22Rv1 (cell line): ENCODE data around the gene OR6C68.

Experiments used
- H3K27ac ChIP-seq: fragments of 450-650 bp; 2 replicates; pipeline ENCODE4 v1.5.1; 2017
- CTCF ChIP-seq: fragments of 450-650 bp; IDR thresholded peaks from 2 replicates; pipeline ENCODE4 v1.5.1; 2017; ENCODE audit warnings: mild to moderate bottlenecking
- ZFX ChIP-seq: fragments of 450-650 bp; IDR thresholded peaks from 2 replicates; pipeline ENCODE4 v1.6.1; 2017; ENCODE audit warnings: antibody characterized with exemption, borderline replicate concordance

The OR6C68 gene

GRCh38 chr12:55515696-55516095, 23.5 kb downstream of the OR6C68 start:
- no peak overlapping the region for H3K27ac ChIP-seq
- TF ChIP-seq ZFX (no peak), CTCF (no peak)

GRCh38 chr12:55516391-55516790, 24.2 kb downstream of the OR6C68 start:
- H3K27ac ChIP-seq = no peak overlapping the region
- no peak for TF ChIP-seq CTCF
- no peak for TF ChIP-seq ZFX
